HepG2 (cell line): ENCODE results near the gene INO80C. TPM values are rescaled to one million over a fixed set of nuclear protein-coding genes. Genes with fewer than 3 reads are reported as not detected.

Experiments used
- CEBPZ ChIP-seq: IDR thresholded peaks from 2 replicates; pipeline ENCODE4 v1.6.1; 2012; ENCODE audit warnings: low read length, improper control_type of control experiment
- DZIP1 ChIP-seq: sonication (generic); formaldehyde crosslinking; IDR thresholded peaks from 2 replicates; pipeline ENCODE4 v1.5.0; 2020; ENCODE audit warnings: mild to moderate bottlenecking, missing genetic modification reagents
- KAT8 ChIP-seq: IDR thresholded peaks from 2 replicates; pipeline ENCODE4 v1.6.1; 2016; ENCODE audit warnings: missing genetic modification reagents, missing compliant biosample characterization
- MLLT10 ChIP-seq: sonication (generic); formaldehyde crosslinking; IDR thresholded peaks from 2 replicates; pipeline ENCODE4 v1.4.0; 2020; ENCODE audit warnings: missing genetic modification reagents
- REST ChIP-seq, 2 experiments: IDR thresholded peaks; 2 replicates each; pipeline ENCODE4 v1.6.1; 2011 to 2012; ENCODE audit warnings: low read length in 2 of 2, borderline replicate concordance in 1 of 2, low read depth in 1 of 2, mild to moderate bottlenecking in 1 of 2, moderate library complexity in 1 of 2
- REXO4 ChIP-seq: sonication (generic); formaldehyde crosslinking; IDR thresholded peaks from 2 replicates; pipeline ENCODE4 v1.8.0; 2022; ENCODE audit warnings: missing genetic modification reagents, mild to moderate bottlenecking, borderline replicate concordance
- ZMYM3 ChIP-seq: sonication (generic); formaldehyde crosslinking; IDR thresholded peaks from 2 replicates; pipeline ENCODE4 v1.5.1; 2020; ENCODE audit warnings: mild to moderate bottlenecking, missing genetic modification reagents
- ZNF563 ChIP-seq: sonication (generic); formaldehyde crosslinking; IDR thresholded peaks from 2 replicates; pipeline ENCODE4 v1.8.0; 2022; ENCODE audit warnings: mild to moderate bottlenecking, moderate library complexity, missing genetic modification reagents
- ZSCAN30 ChIP-seq: sonication (generic); formaldehyde crosslinking; IDR thresholded peaks from 2 replicates; pipeline ENCODE4 v1.5.0; 2020; ENCODE audit warnings: mild to moderate bottlenecking, missing genetic modification reagents
- polyA plus RNA-seq, 8 experiments: library from polyadenylated mRNA; depleted of rRNA in 3 of 8; stranded (reverse) in 7 of 8; unstranded in 1 of 8; fragments of >200 nt; fragmentation: Illumina TruSeq in 4 of 8; extraction: Trizol in 4 of 8; gene quantifications; 2 replicates each; pipeline versions ENCODE4 v1.2.1 to v1.2.3, GENCODE V29; 2011 to 2016; ENCODE audit warnings: low read depth in 4 of 8, missing spikeins in 1 of 8, mixed read lengths in 1 of 8; ENCODE audit not compliant: insufficient read depth in 1 of 8
- total RNA-seq, 5 experiments: library from RNA; depleted of rRNA; stranded (reverse); fragments of >200 nt; fragmentation: Illumina TruSeq; extraction: Trizol; gene quantifications; 2 replicates each; pipeline ENCODE4 v1.2.3, GENCODE V29; 2016; ENCODE audit warnings: low read depth in 1 of 5
- TF ChIP-seq, protein P1 (sequence below): sonication (generic); formaldehyde crosslinking; IDR thresholded peaks from 2 replicates; pipeline ENCODE4 v1.4.0; 2020; ENCODE audit warnings: missing genetic modification reagents
- TF ChIP-seq, protein P2 (sequence below): sonication (generic); formaldehyde crosslinking; IDR thresholded peaks from 2 replicates; pipeline ENCODE4 v1.5.1; 2020; ENCODE audit warnings: mild to moderate bottlenecking, moderate library complexity, missing genetic modification reagents
- TF ChIP-seq, protein P3 (sequence below): sonication (generic); formaldehyde crosslinking; IDR thresholded peaks from 2 replicates; pipeline ENCODE4 v1.4.0; 2020; ENCODE audit warnings: mild to moderate bottlenecking, missing genetic modification reagents

The INO80C gene
- total and polyA plus RNA-seq, 2 of the 13 experiments (the other 11 are each of a cell fraction or from before 2014, with no cell fraction given) = 8.2 to 15.4 TPM

- TF ChIP-seq, protein P1, sequence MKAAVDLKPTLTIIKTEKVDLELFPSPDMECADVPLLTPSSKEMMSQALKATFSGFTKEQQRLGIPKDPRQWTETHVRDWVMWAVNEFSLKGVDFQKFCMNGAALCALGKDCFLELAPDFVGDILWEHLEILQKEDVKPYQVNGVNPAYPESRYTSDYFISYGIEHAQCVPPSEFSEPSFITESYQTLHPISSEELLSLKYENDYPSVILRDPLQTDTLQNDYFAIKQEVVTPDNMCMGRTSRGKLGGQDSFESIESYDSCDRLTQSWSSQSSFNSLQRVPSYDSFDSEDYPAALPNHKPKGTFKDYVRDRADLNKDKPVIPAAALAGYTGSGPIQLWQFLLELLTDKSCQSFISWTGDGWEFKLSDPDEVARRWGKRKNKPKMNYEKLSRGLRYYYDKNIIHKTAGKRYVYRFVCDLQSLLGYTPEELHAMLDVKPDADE = no peak
- TF ChIP-seq KAT8 (CRISPR knock-in tag) (peak; percentile 97), ZSCAN30 (peak; percentile 69; the same call in 1 of the 2 replicates), MLLT10 (CRISPR knock-in tag) (no peak), REXO4 (CRISPR knock-in tag) (no peak; the same call in 1 of the 2 replicates), REST (IDR thresholded peaks at IDR 0.05; ENCODE audit: borderline replicate concordance in 1 of 2, low read depth in 1 of 2, low read length in 2 of 2) (no peak; a peak in 1 of 4 replicates), DZIP1 (CRISPR knock-in tag) (no peak; the same call in 1 of the 2 replicates), ZMYM3 (peak; percentile 92), CEBPZ (no peak), ZNF563 (no peak; the same call in 1 of the 2 replicates)
- TF ChIP-seq, protein P2, sequence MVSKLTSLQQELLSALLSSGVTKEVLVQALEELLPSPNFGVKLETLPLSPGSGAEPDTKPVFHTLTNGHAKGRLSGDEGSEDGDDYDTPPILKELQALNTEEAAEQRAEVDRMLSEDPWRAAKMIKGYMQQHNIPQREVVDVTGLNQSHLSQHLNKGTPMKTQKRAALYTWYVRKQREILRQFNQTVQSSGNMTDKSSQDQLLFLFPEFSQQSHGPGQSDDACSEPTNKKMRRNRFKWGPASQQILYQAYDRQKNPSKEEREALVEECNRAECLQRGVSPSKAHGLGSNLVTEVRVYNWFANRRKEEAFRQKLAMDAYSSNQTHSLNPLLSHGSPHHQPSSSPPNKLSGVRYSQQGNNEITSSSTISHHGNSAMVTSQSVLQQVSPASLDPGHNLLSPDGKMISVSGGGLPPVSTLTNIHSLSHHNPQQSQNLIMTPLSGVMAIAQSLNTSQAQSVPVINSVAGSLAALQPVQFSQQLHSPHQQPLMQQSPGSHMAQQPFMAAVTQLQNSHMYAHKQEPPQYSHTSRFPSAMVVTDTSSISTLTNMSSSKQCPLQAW = peak; percentile 78
- TF ChIP-seq, protein P3, sequence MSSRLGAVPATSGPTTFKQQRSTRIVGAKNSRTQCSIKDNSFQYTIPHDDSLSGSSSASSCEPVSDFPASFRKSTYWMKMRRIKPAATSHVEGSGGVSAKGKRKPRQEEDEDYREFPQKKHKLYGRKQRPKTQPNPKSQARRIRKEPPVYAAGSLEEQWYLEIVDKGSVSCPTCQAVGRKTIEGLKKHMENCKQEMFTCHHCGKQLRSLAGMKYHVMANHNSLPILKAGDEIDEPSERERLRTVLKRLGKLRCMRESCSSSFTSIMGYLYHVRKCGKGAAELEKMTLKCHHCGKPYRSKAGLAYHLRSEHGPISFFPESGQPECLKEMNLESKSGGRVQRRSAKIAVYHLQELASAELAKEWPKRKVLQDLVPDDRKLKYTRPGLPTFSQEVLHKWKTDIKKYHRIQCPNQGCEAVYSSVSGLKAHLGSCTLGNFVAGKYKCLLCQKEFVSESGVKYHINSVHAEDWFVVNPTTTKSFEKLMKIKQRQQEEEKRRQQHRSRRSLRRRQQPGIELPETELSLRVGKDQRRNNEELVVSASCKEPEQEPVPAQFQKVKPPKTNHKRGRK = 0 out of 2 replicates have a peak, but pooled peaks have one; percentile 40
Measured at GRCh38 chr18:35497370-35498197, at the start of gene INO80C (continued).
